Loucy (cell line): ENCODE data around the gene OGN.

Experiments
- H2AFZ ChIP-seq: fragments of 200-600 bp; sonication (generic); 2 replicates; pipeline ENCODE4 v1.6.0; 2016; ENCODE audit warnings: antibody characterized with exemption, mild to moderate bottlenecking, low read length, moderate library complexity
- H3F3A ChIP-seq: fragments of 200-600 bp; 2 replicates; pipeline ENCODE4 v1.6.0; 2016; ENCODE audit warnings: antibody characterized with exemption, low read depth, mild to moderate bottlenecking
- H3K27me3 ChIP-seq: fragments of 200-600 bp; sonication (generic); 2 replicates; pipeline ENCODE4 v1.6.1; 2014; ENCODE audit warnings: low read length, mild to moderate bottlenecking; ENCODE audit not compliant: insufficient read depth, poor library complexity, severe bottlenecking
- H3K36me3 ChIP-seq: fragments of 200-600 bp; sonication (generic); 2 replicates; pipeline ENCODE4 v1.6.1; 2016; ENCODE audit warnings: low read length; ENCODE audit not compliant: insufficient read depth
- H3K4me1 ChIP-seq: fragments of 200-600 bp; sonication (generic); 2 replicates; pipeline ENCODE4 v1.5.1; 2014; ENCODE audit warnings: low read length, mild to moderate bottlenecking; ENCODE audit not compliant: insufficient read depth, poor library complexity, severe bottlenecking
- H3K4me2 ChIP-seq: fragments of 200-600 bp; sonication (generic); 2 replicates; pipeline ENCODE4 v1.6.0; 2014; ENCODE audit warnings: antibody characterized with exemption, low read length, low read depth, mild to moderate bottlenecking; ENCODE audit not compliant: poor library complexity, severe bottlenecking
- H3K4me3 ChIP-seq: fragments of 200-600 bp; sonication (generic); 2 replicates; pipeline ENCODE4 v1.5.1; 2014; ENCODE audit warnings: low read length, mild to moderate bottlenecking, mixed read lengths; ENCODE audit not compliant: poor library complexity, severe bottlenecking
- H3K79me2 ChIP-seq: fragments of 200-600 bp; sonication (generic); 2 replicates; pipeline ENCODE4 v1.6.1; 2014; ENCODE audit warnings: low read length; ENCODE audit not compliant: insufficient read depth
- H3K9ac ChIP-seq: fragments of 200-600 bp; sonication (generic); 2 replicates; pipeline ENCODE4 v1.6.0; 2014; ENCODE audit warnings: mild to moderate bottlenecking, low read depth, low read length, moderate library complexity; ENCODE audit not compliant: poor library complexity, severe bottlenecking
- H3K9me2 ChIP-seq: fragments of 200-600 bp; sonication (generic); replicated peaks from 2 replicates; pipeline ENCODE4 v1.6.1; 2016; ENCODE audit warnings: low read depth, low read length, mixed read lengths
- H3K9me3 ChIP-seq: fragments of 200-600 bp; sonication (generic); 2 replicates; pipeline ENCODE4 v1.6.1; 2014; ENCODE audit warnings: mild to moderate bottlenecking, antibody characterized with exemption, low read length, low read depth; ENCODE audit not compliant: insufficient read depth
- H4K20me1 ChIP-seq: fragments of 200-600 bp; sonication (generic); 2 replicates; pipeline ENCODE4 v1.6.0; 2014; ENCODE audit warnings: antibody characterized with exemption, low read length, mild to moderate bottlenecking; ENCODE audit not compliant: insufficient read depth, poor library complexity, severe bottlenecking
- CTCF ChIP-seq: fragments of 200-600 bp; sonication (generic); conservative IDR thresholded peaks from 2 replicates; pipeline ENCODE4 v1.5.1; 2014; ENCODE audit warnings: mild to moderate bottlenecking, antibody characterized with exemption, low read length
- EZH2phosphoT487 ChIP-seq: fragments of 200-600 bp; IDR thresholded peaks from 2 replicates; pipeline ENCODE4 v1.6.1; 2018; ENCODE audit warnings: antibody characterized with exemption, mild to moderate bottlenecking, moderate library complexity, borderline replicate concordance

Gene OGN

GRCh38 chr9:92429836-92430235 lies 25.5 kb upstream of the OGN start:
- H3K9ac ChIP-seq = no peak overlapping the region
- no peak for TF ChIP-seq EZH2phosphoT487
- TF ChIP-seq CTCF = no peak
- no peaks in the 10 kb centered on the region for H3K9me2 ChIP-seq
- H3K36me3 ChIP-seq = no peaks in the 10 kb centered on the region
- no peaks in the 10 kb centered on the region for H3F3A ChIP-seq
- H3K27me3 ChIP-seq = no peaks in the 10 kb centered on the region
- no peaks in the 10 kb centered on the region for H3K79me2 ChIP-seq
- H3K4me3 ChIP-seq = no peak overlapping the region
- no peaks in the 10 kb centered on the region for H3K9me3 ChIP-seq
- no peak overlapping the region for H2AFZ ChIP-seq
- no peaks in the 10 kb centered on the region for H3K4me1 ChIP-seq
- no peak overlapping the region for H3K4me2 ChIP-seq
- no peaks in the 10 kb centered on the region for H4K20me1 ChIP-seq

DNA sequence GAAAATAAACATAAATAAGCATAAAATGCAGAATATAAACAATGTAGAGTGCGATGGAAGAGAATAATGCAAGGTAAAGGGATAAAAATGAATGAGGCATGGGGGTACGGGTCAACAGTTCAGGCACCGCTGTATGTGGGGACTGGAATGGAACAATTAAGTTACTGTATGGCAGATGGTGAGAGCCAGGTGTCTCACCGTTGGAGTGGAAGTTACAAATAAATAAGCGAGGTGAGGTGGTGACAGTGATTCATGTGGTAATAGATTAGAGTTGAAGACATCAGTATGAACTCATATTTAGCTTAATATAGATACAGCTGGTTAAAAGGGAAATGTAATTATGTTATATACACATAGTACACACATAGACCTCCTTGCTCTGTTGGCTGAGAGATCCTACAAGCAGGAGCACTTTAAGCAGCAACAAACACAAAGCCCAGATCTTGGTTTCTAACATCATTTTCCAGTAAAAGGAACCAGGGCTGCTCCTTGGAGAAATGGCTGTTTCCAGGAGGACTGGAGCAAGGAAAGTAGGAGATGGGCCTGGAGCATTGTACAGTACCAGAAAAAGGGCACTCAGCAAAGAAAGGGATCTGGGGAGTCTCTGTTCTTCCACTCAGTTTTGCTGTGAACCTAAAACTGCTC lies 22.2 kb upstream of the OGN start:
- no peaks in the 10 kb centered on the region for H3F3A ChIP-seq
- H3K9me2 ChIP-seq = no peaks in the 10 kb centered on the region
- TF ChIP-seq CTCF (no peak), EZH2phosphoT487 (no peak)
- H3K79me2 ChIP-seq = no peaks in the 10 kb centered on the region
- no peaks in the 10 kb centered on the region for H3K9me3 ChIP-seq
- H4K20me1 ChIP-seq = no peaks in the 10 kb centered on the region
- no peaks in the 10 kb centered on the region for H3K27me3 ChIP-seq
- no peaks in the 10 kb centered on the region for H3K4me1 ChIP-seq
- H3K9ac ChIP-seq = no peak overlapping the region
- H3K4me3 ChIP-seq = no peak overlapping the region
- H3K36me3 ChIP-seq = no peaks in the 10 kb centered on the region
- no peak overlapping the region for H3K4me2 ChIP-seq
- H2AFZ ChIP-seq = no peak overlapping the region

GRCh38 chr9:92425474-92425873 lies 21.1 kb upstream of the OGN start:
- Histone ChIP-seq H3K9ac (no peak overlapping the region), H2AFZ (no peak overlapping the region), H3K9me2 (no peaks in the 10 kb centered on the region), H3K4me1 (no peaks in the 10 kb centered on the region), H3K36me3 (no peaks in the 10 kb centered on the region), H3K9me3 (no peaks in the 10 kb centered on the region), H3K27me3 (no peaks in the 10 kb centered on the region), H3F3A (no peaks in the 10 kb centered on the region), H3K79me2 (no peaks in the 10 kb centered on the region), H4K20me1 (no peaks in the 10 kb centered on the region), H3K4me2 (no peak overlapping the region), H3K4me3 (no peak overlapping the region)
- TF ChIP-seq EZH2phosphoT487 (no peak), CTCF (no peak)
